HG03196 (cell line): ENCODE measurements around the gene CNOT3.

Experiments
- ATAC-seq: cut with Tn5 transposase; IDR thresholded peaks from one replicate; pipeline ENCODE4 v1.9.1; 2021; ENCODE audit not compliant: unreplicated experiment

Gene CNOT3

DNA sequence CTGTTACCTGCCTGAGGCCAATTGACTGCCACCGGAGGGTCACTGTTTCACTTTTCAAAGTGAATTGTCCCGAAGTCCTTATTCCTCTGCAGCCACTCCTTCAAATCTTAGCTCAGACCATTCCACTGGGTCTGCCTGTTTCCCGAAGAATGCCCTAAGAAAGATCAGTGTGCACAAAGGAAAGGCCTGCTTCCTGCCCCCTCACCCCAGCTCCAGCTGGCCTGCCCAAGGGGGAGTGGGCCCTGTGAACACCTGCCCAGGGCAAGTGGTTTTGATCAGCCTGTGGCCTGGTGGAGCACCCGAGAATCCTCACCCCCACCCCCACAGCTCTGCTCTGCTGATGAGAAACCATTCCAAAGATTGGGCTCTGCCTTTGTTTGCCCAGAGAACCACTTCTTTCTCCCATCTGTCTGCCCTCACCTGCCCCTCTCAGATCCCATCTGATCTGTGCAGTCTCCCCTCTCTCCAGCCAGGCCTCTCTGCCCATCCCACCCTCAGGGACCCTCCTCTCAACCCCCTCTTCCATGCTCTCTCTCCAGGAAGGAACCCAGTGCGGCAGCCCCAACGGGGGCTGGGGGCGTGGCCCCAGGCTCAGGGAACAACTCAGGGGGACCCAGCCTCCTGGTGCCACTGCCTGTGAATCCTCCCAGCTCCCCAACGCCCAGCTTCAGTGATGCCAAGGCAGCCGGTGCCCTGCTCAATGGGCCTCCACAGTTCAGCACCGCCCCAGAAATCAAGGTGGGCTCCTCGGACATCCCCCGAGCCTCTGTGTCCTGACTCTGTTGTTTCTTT is 11.7 kb downstream of the CNOT3 start:
- no peak for ATAC-seq

DNA sequence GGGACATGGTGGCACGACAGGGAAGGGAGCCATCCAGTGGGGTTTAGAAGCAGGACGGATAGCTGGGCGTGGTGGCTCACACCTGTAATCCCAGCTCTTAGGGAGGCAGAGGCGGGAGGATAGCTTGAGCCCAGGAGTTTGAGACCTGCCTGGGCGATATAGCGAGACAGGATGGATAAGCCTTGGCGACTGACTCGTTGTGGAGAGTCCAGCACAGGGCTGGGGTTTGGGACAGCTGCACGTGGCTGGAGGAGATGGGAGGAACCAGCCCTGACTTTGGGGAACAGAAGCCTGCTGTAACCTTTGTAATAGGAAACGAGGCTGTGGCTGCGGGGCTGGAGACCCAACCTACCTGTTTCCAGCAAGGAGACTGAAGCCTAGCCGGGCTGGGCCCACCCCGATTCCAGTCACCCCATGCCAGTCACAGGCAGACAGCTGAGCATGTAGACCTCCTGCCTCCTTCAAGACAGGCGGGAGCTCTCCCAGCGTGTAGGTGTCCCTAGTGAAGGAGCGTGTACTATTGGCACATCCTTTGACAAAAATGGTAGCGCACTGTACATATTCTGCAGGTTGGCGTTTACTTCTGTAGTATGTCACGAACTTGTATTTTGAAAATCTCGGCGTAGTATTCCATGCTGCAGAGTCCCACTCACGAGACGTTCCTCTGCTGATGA is 13.9 kb downstream of the CNOT3 start:
- no peak for ATAC-seq

DNA sequence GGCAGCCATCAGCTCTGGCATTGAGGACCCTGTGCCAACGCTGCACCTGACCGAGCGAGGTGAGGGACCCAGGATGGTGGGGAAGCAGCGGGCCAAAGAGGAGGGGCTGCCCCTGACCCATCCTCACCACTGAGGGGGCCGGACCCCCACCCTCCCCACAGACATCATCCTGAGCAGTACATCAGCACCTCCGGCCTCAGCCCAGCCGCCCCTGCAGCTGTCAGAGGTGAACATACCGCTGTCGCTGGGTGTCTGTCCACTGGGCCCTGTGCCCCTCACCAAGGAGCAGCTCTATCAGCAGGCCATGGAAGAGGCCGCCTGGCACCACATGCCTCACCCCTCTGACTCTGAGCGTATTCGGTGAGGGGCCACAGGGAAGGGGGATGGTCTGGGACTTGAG is 14.7 kb downstream of the CNOT3 start:
- ATAC-seq, result no peak

DNA sequence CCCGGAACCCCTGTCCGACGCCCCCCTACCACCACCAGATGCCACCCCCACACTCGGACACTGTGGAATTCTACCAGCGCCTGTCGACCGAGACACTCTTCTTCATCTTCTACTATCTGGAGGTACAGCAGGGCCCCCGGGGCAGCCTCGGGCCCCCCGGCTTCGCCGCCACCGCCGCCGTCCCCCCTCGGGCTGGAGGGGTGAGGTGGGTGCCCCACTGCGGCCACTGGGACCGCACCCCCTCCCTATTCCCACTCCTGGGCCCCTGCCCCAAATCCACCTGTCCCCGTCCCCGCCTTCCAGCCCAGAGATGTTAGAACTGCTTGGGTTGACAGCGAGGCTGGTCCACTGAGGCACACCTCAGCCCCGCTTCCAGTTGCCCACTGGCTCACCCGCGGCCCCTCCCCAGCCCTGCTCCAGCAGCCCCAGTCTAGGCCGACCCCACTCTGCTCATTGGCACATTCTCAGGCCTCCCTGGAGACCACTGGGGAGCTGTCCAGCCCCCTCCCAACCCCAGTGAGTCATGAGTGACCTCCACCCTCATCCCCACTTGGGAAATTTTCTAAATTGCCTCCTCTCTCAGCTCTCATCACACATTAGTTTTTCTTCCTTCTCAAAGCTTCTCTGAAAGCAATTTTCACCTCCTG is 15.4 kb downstream of the CNOT3 start:
- ATAC-seq, result no peak

DNA sequence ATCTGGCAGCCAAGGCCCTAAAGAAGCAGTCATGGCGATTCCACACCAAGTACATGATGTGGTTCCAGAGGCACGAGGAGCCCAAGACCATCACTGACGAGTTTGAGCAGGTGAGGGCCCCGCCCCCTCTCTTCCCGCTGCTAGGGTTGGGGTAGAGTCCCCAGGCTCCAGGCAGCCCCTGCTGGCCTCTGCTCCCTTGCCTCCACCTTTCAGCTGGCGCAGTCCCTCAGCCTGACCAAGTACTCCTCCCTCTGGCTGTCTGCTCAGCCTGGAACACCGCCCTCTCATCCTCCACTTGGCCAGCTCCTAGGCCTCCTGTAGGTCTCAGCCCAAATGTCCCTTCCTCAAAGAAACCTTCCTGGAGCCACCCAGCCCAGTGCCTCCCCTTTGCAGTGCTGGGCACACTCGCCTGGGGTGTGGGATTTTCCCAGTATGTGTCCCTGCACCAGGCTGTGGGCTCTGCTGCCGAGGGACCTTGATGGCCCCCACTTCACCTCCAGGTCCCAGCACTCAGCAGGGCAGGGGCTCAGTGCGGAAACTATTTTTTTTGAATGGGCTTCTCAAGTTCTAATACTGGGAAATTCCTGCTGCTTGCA is 16.3 kb downstream of the CNOT3 start:
- ATAC-seq, result no peak

DNA sequence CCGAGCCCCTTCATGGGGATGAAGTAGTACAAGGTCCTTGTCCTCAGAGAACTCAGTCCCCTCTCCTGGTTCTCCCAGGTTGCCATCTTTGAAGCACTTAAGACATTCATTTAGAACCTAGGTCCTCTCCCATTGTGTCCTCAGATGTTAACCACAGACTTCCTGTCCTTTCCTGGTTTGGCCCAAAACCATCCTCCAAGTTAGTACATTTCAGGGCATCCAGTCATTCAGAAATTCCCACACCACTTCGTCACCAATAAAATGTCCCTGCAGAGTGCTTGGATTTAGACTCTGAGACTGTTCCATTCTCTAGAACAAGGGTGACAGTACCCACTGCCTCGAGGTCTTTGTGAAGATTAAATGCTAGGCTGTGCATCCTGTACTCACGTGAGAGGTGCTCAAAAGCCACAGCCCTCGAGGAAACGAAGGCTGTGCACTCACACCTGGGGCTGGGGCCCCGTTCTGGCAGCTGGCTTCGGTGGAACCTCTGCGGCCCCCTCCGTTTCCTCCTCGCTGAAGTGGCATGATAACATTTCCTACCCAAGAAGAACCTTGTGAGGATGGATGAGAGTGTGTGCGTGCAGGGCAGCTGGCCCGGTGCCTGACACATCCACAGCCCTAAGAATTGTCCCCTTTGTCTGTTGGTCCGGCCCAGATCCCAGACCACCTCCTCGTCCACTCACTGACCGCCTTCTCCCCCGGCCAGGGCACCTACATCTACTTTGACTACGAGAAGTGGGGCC is 17.2 kb downstream of the CNOT3 start:
- no peak for ATAC-seq

DNA sequence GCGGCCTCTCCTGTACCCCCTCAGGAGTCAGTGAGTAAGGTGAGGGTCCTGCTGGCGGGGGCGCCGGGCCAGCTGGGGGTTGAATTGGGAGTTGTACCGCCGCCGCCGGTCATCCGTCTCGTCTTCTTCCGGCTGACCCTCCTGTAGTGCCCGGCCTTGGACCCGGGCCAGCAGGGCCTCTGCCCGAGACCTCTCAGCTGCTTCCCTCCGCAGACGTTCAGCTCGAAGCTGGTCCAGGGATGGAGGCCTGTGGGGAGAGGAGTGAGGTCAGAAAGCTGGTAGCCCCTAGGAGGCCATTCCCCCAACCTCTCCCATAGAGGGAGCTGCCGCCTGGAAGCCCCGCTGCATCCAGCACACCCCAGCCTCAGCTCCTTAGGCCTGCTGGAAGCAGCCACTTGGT is 18.1 kb downstream of the CNOT3 start:
- no peak for ATAC-seq

DNA sequence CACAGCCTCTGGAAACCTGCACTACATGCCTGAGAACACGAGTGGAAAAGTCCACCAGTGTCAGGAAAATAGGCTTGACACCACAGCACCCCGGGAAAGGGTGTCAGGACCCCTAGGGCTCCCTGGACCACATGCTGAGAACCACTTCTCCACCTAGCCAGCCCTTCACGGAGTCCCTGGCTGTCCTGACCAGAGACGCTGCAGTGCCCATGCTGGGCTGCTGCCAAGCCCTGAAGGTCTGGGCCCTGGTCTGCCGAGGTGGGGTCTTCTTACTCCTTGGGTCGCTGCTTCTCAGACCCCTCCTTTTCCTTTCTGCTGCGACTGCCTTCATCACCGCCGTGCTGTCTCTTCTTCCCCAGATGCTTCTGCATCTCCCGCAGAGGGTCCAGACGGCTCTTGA is 18.9 kb downstream of the CNOT3 start:
- ATAC-seq, result no peak

DNA sequence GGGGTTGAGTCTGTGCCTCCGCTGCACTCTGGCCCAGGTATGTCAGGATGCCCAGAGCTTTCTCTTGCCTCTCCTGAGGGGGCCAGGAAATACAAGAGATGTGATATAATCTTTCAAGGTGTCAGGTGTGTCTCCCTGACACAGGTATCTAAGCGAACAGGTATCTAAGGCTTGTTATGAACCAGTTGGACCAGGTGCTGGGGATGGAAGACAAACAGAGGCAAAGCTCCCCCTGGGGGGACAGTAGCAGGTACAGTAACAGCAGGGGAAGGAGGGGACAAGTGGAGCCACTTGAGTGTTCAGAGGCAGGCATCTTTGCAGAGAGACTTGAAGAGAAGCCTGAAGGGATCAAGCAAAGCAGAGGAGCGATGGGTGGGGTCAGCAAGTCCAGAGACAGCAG is 19.4 kb downstream of the CNOT3 start:
- ATAC-seq, result no peak

DNA sequence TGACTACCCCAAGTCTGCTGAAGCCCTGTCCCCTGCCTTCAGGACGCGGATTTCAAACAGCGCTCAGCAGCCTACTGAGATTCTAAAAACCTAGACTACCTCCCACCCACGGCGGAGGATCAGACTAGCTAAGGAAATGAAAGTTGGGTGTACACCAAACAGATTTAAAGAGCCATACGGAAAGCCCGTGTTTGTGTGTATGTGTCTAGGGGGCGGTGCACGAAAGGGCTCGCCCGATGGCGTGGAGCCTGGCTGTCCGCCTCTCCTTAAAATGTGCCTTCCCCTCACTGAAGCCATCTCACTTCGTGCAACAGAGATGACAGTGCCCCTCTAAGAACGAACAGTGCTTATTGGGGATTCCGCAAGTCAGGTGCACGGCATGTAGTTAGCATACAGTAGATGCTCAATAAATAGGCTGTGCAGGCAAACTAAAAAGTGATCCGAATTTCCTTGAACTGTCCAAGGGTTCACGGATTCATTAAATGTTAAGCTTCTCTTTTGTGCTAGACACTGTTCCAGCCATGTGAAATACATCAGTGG is 21.3 kb downstream of the CNOT3 start:
- ATAC-seq, result no peak

DNA sequence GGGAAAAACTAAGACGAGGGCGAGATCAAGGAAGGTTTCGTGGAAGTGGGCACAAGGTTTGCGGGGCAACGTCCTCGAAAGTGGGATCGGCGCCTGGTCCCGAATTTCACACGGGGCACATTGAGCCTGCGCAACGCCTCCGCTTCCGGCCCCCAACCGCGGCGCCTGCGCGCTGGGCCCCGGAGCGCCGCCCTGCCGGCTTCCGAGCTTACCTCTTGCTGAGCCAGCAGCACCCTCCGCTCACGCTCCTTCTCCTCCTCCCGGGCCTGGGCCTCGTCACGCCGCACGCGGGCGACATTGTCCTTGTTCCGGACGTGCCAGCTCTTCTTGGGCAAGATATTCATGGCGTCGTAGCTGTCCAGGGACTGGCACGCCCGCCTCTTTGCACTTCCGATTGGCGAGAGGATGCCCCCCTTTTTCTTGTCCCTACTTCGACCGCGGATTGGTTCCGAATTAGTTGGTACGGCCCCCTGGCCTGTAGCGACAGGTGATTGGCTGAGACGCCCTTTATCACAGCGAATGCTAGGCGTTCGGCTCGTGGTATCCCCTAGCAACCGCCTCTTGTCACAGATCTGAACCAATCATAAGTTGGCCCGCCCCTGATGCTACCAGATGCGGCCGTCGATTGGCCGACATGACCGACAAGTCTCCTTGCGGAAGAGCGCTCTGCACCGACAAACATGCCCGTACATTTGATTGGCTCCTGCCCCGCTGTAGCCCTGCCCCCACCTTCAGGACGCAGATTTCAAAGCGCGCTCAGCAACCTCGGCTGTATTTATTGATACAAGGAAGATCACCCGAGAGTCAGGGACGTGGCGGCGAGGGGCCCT is 22.0 kb downstream of the CNOT3 start, which contains the start of gene LENG1:
LENG1 (minus strand) TSS at position 370 of the 830 bp plus-strand sequence; CDS start at position 344, 26 bp downstream.
- peak; percentile 87 for ATAC-seq

DNA sequence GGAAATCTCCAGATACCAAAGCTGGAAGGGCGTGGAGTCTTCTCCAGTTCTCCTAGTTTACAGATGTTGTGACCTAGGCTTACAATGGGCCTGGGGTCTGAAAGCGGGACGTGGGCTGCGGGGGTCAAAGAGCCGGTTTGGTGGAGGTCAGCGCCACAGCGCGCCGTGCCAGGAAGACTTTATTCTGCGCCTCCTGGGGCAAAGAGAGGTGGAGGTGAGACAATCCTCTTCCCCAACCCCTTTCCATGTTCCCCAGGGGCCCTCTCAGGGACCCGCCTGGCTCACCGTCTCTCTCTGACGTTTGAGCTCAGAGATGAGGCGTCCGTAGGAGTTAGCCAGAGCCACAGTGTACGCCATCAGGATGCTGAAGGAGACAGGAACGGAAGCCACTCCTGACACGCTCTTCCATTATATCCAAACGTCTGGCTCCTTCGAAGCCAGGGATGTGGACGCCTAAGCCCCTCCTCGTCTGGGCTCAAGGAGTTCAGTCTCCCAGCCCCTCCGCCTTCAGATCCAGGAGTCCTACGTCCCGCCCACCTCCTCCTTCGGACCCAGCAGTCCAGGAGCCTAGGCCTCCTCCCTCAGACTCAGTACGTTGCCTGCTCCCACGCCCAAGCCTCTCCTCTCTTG is 22.7 kb downstream of the CNOT3 start:
- peak; percentile 9 for ATAC-seq

DNA sequence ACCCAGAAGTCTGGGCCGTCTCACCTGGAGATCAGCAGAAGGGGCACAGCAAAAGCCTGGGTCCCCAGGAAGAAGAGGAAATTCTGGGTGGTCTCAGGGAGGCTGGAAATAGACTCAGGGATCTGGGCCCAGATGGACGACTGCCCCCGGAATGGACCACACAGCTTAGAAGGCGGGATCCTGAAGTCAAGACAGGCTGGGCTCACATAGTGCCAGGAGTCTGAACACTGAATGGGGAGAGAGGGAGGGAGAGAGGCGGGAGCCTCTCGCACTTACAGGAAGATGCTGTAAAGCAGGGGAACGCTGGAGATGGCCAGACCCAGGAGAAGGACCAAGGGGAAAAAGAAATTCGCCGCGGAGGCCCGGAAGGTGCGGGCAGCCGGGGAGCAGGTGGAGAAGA is 23.3 kb downstream of the CNOT3 start:
- ATAC-seq, result no peak

DNA sequence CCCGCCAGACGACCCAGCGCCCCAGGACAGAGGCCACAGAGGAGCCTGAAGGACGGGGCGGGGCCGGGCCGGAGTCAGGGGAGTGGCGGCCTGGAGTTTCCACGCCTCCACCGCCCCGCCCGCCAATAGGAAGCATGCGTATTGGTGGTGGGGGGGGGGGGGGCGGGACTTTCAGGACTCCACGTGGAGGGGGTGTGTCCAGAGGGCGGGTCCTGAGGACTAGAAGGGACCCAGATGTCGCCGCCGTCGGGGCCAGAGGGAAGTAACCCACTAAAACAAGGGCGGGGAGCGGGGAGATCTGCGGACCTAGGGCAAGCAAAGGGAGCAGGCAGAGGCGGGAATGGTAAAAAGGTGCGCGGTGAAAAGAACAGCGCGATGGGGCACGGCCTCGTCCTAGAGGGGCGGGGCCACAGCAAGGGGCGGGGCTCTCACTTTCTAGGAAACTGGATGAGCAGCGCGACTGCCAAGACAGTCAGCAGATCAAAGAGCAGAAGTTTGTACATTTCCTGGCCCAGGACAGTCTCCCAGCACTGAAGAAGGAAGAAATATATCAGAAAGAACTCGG is 24.8 kb downstream of the CNOT3 start:
- ATAC-seq, result no peak

DNA sequence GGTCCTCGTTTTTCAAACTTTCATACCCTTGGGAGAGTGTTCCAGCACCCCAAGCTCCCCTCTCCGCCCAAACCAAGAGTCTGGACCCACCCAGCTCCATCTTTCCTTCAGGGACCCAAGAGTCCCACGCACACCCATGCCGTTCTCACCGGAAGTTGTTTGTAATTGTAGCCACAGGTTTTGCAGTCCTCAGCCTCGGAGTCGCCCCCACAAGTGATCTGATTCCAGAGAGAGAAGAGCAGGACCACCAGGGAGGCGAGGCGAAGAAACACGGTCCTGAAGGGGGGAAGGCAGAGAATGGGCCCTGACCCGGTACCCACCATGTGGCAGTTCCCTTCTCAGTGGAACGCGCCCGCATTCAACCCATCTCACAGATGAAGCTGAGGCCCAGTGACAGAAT is 25.3 kb downstream of the CNOT3 start:
- no peak for ATAC-seq

DNA sequence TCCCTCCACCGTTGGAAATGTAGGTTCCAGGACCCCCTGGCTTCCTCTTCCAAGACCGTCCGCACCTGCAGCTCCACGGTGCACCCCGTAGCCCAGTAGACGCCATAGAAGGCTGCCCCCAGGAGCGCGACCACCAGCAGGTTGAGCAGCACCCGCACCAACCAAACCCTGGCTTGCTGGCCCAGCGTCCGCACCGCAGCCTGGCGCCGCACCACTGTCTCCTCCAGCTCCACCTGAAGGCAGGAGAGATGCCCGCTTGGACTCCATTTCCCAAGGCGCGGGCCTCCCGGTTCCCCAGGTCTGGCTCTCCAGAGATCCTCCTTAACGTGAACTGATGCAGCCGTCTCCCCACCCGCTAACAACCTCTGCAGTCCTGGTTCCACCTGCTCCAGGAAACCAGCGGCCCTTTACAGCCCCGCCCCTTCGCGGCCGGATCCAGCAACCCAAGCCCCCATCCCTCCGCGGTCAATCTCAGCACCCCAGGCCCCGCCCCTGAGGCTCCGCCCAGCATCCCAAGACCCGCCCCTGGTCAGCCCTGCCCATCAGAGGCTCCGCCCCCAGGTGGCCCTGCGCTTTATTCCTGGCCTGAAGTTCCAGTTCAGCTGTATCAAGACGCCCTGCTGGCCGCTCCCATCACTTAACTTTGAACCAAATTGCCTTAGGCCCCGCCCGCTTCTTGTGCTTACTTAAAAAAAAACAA is 27.0 kb downstream of the CNOT3 start:
- no peak for ATAC-seq

DNA sequence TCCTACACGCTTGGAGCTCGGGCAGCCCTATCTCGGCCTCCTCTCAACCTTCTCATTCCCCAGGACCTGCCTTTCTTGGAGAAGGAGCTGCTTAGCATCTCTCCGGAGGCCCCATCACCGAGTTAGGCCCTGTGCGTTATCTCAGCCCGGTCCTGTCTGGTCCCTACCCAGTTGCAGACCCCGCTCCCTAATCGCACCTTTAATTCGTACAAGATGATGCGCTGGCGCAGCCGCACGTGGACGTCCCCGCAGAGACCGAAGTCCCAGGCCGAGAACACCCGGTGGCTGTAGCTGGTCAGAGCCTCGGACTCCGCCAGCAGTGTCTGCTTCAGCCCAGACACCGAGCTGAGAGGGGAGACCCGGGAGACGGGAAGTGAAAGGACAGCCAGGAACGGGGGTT is 27.7 kb downstream of the CNOT3 start:
- ATAC-seq, result no peak

DNA sequence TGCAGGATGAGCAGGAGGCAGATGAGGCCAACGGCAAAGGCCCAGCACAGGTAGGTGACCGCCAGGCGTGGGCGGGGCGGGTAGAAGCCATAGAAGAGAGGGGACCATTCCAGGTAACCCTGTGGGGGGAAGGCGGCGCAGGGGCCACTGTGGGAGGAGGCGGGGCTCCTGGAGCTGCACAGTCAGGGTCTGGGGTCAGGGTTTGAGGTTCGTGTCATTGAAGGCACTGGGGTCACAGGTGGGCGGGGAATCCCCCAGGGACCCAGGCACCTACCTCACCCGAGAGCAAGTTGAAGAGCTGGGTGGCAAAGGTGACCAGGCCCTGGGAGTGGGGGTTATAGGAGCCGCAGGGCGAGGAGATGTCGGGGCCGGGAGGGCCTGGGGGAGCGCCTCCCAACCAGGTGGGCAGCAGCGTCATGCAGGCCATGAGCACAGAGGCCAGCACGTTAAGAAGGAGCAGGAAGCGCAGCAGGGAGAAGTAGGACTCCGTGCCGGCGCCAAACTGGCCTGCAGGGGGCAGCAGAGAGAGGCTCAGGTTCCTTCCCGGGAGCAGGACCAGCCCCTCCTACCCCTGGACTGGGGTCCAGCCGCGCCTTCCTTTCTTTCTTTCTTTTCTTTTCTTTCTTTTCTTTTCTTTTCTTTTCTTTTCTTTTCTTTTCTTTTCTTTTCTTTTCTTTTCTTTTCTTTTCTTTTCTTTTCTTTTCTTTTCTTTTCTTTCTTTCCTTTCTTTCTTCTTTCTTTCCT is 30.8 kb downstream of the CNOT3 start:
- ATAC-seq, result no peak
